CD14-positive monocyte (primary cell): Measurements from ENCODE around the gene APOBEC4. TPM values are rescaled to one million over a fixed set of nuclear protein-coding genes. Genes with fewer than 3 reads are reported as not detected.

ENCODE experiments used
- DNase-seq, 3 donors: peaks; one replicate each; pipeline ENCODE4 v3.0.0-alpha.2; 2011 to 2022
- H2AFZ ChIP-seq: 2 replicates; pipeline ENCODE4 v1.6.0; 2012; ENCODE audit warnings: mild to moderate bottlenecking, low read depth, low read length, inconsistent platforms; ENCODE audit not compliant: insufficient read depth, poor library complexity, severe bottlenecking
- H3K27ac ChIP-seq, 2 donors: 1 replicate in 1 of 2; 2 replicates in 1 of 2; pipeline ENCODE4 v1.5.1; 2012 to 2013; ENCODE audit warnings: low read length in 2 of 2, control low read depth in 1 of 2, inconsistent platforms in 1 of 2, low read depth in 1 of 2, mild to moderate bottlenecking in 1 of 2
- H3K27me3 ChIP-seq, 2 donors: one replicate each; pipeline versions ENCODE4 v1.6.0 to v1.6.1; 2011 to 2013; ENCODE audit warnings: low read length in 2 of 2; ENCODE audit not compliant: control insufficient read depth in 2 of 2, insufficient read depth in 2 of 2
- H3K36me3 ChIP-seq, 2 donors: replicated peaks in 1 of 2; 1 replicate in 1 of 2; 2 replicates in 1 of 2; pipeline versions ENCODE4 v1.5.1 to v1.6.1; 2012 to 2013; ENCODE audit warnings: low read length in 2 of 2, control low read depth in 1 of 2, inconsistent platforms in 1 of 2, mild to moderate bottlenecking in 1 of 2; ENCODE audit not compliant: insufficient read depth in 2 of 2, control insufficient read depth in 1 of 2
- H3K4me1 ChIP-seq, 2 donors: 1 replicate in 1 of 2; 2 replicates in 1 of 2; pipeline versions ENCODE4 v1.5.1 to v1.6.1; 2012 to 2013; ENCODE audit warnings: low read length in 2 of 2, control low read depth in 1 of 2, inconsistent platforms in 1 of 2, mild to moderate bottlenecking in 1 of 2, moderate library complexity in 1 of 2; ENCODE audit not compliant: insufficient read depth in 2 of 2, control insufficient read depth in 1 of 2
- H3K4me2 ChIP-seq: replicated peaks from 2 replicates; pipeline ENCODE3; 2012; ENCODE audit warnings: low read length, moderate library complexity, mild to moderate bottlenecking; ENCODE audit not compliant: poor library complexity, severe bottlenecking; ENCODE audit errors: extremely low read depth
- H3K4me3 ChIP-seq, 3 experiments: fragments of 200-600 bp in 1 of 3; sonication (generic) in 1 of 3; replicated peaks in 1 of 3; 1 replicate in 2 of 3; 2 replicates in 1 of 3; pipeline ENCODE4 v1.5.1; 2011 to 2013; ENCODE audit warnings: low read length in 3 of 3, mild to moderate bottlenecking in 3 of 3, control low read depth in 2 of 3, low read depth in 2 of 3, inconsistent platforms in 1 of 3, moderate library complexity in 1 of 3
- H3K79me2 ChIP-seq: 2 replicates; pipeline ENCODE4 v1.6.0; 2012; ENCODE audit warnings: mild to moderate bottlenecking, control low read depth, inconsistent platforms, low read length, moderate library complexity; ENCODE audit not compliant: insufficient read depth
- H3K9ac ChIP-seq: 2 replicates; pipeline ENCODE4 v1.6.0; 2017; ENCODE audit warnings: low read length, mild to moderate bottlenecking; ENCODE audit not compliant: insufficient read depth, poor library complexity, severe bottlenecking
- H3K9me3 ChIP-seq, 2 donors: replicated peaks in 1 of 2; 1 replicate in 1 of 2; 2 replicates in 1 of 2; pipeline versions ENCODE4 v1.5.1 to v1.6.1; 2012 to 2013; ENCODE audit warnings: low read length in 2 of 2, control low read depth in 1 of 2; ENCODE audit not compliant: control insufficient read depth in 1 of 2, insufficient read depth in 1 of 2
- H4K20me1 ChIP-seq: 2 replicates; pipeline ENCODE4 v1.6.0; 2012; ENCODE audit warnings: mild to moderate bottlenecking, low read length, control low read depth, moderate library complexity; ENCODE audit not compliant: insufficient read depth
- H3K27ac Mint-ChIP-seq, 7 donors: one replicate each; pipeline ENCODE4 v1.8.0; 2020; ENCODE audit warnings: mild to moderate bottlenecking in 7 of 7, mixed read lengths in 7 of 7, moderate library complexity in 6 of 7, inconsistent platforms in 2 of 7
- H3K27me3 Mint-ChIP-seq, 3 donors: one replicate each; pipeline ENCODE4 v1.8.0; 2021 to 2022; ENCODE audit warnings: low read depth in 3 of 3, mild to moderate bottlenecking in 3 of 3, mixed read lengths in 3 of 3, moderate library complexity in 3 of 3, inconsistent platforms in 1 of 3
- H3K36me3 Mint-ChIP-seq, 2 donors: one replicate each; pipeline ENCODE4 v1.8.0; 2020; ENCODE audit warnings: mixed read lengths in 2 of 2, inconsistent platforms in 1 of 2, mild to moderate bottlenecking in 1 of 2
- H3K4me1 Mint-ChIP-seq: one replicate; pipeline ENCODE4 v1.8.0; 2020; ENCODE audit warnings: mild to moderate bottlenecking, mixed read lengths
- H3K4me3 Mint-ChIP-seq, 2 donors: one replicate each; pipeline ENCODE4 v1.8.0; 2020; ENCODE audit warnings: mild to moderate bottlenecking in 2 of 2, mixed read lengths in 2 of 2, moderate library complexity in 1 of 2
- H3K9me3 Mint-ChIP-seq, 7 donors: one replicate each; pipeline ENCODE4 v1.8.0; 2020 to 2022; ENCODE audit warnings: mixed read lengths in 7 of 7, mild to moderate bottlenecking in 6 of 7, moderate library complexity in 6 of 7, inconsistent platforms in 2 of 7
- WGBS: methylation state at CpG from one replicate; pipeline ENCODE4 v1.1.5; 2013; ENCODE audit warnings: missing lambda C conversion rate; ENCODE audit not compliant: insufficient coverage; 5-methylcytosine and 5-hydroxymethylcytosine counted together
- intact Hi-C, 2 donors: fragments of 100-400 bp; cut with micrococcal nuclease; formaldehyde crosslinking; loops; one replicate each; pipeline versions ENCODE4 v1.15.0 to v1.15.1; 2023
- polyA plus RNA-seq, 3 donors: library from polyadenylated mRNA; depleted of rRNA in 1 of 3; unstranded in 2 of 3; stranded (reverse) in 1 of 3; fragments of 300-500 nt in 2 of 3; fragments of >200 nt in 1 of 3; fragmentation: Illumina TruSeq in 2 of 3; gene quantifications; 1 replicate in 2 of 3; 2 replicates in 1 of 3; pipeline ENCODE4 v1.2.3, GENCODE V29; 2012 to 2021
- TF ChIP-seq, protein P1 (sequence below): fragments of 200-600 bp; IDR thresholded peaks from one replicate; pipeline ENCODE4 v1.8.0; 2022; ENCODE audit warnings: antibody characterized with exemption, mild to moderate bottlenecking

APOBEC4 gene
- polyA plus RNA-seq, 3 donors: not detected

DNA sequence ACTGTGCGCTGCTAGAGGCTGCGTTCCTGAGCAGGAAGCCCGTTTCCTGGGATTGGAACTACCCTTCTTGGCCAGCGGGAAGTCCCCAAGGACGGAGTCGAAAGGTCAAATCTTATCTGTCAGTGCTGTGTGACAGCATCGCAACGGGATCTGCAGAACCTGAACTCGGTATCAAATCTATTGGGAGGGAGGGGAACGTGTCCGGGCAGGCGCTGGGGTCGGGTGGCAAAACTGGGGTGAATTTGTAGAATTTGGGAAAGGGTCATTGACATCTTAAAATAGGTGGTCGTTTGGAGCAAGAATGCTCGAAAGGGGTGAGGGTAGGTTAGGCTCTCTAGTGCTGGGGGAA lies 16.8 kb downstream of the APOBEC4 start:
- intact Hi-C loops: loop anchor here in 1 of 2 donors (5.0 kb wide), 1 partner anchor 164 kb away; the partner anchor contains the start of gene SMG7
- peak overlapping the region; percentile 100 for H3K4me3 Mint-ChIP-seq
- peaks cover 0 to 2% (median 0%) of the 10 kb centered on the region in 7 donors for H3K9me3 Mint-ChIP-seq
- Histone ChIP-seq H3K9ac (peak overlapping the region; percentile 97), H3K79me2 (peaks cover 44% of the 10 kb centered on the region), H3K27me3 (no peaks in the 10 kb centered on the region), H3K4me3 (peak overlapping the region; percentile 88 to 98 (median 95)), H3K27ac (peak overlapping the region; percentile 54 to 97), H3K4me2 (peak overlapping the region; percentile 97), H3K9me3 (no peaks in the 10 kb centered on the region), H4K20me1 (peaks cover 36% of the 10 kb centered on the region), H3K36me3 (peaks cover 4 to 17% of the 10 kb centered on the region in 2 donors), H2AFZ (peak overlapping the region; percentile 85), H3K4me1 (peaks cover 22 to 42% of the 10 kb centered on the region in 2 donors)
- H3K27me3 Mint-ChIP-seq: peaks cover 3 to 7% (median 5%) of the 10 kb centered on the region in 3 donors
- WGBS: 9% methylated on average over 15 of the region's 15 CpGs
- TF ChIP-seq, protein P1, sequence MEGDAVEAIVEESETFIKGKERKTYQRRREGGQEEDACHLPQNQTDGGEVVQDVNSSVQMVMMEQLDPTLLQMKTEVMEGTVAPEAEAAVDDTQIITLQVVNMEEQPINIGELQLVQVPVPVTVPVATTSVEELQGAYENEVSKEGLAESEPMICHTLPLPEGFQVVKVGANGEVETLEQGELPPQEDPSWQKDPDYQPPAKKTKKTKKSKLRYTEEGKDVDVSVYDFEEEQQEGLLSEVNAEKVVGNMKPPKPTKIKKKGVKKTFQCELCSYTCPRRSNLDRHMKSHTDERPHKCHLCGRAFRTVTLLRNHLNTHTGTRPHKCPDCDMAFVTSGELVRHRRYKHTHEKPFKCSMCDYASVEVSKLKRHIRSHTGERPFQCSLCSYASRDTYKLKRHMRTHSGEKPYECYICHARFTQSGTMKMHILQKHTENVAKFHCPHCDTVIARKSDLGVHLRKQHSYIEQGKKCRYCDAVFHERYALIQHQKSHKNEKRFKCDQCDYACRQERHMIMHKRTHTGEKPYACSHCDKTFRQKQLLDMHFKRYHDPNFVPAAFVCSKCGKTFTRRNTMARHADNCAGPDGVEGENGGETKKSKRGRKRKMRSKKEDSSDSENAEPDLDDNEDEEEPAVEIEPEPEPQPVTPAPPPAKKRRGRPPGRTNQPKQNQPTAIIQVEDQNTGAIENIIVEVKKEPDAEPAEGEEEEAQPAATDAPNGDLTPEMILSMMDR: no peak
- H3K4me1 Mint-ChIP-seq: peaks cover 33% of the 10 kb centered on the region
- H3K36me3 Mint-ChIP-seq: peaks cover 5 to 17% of the 10 kb centered on the region in 2 donors
- DNase-seq: peak; percentile 47 to 84 (median 54)
- H3K27ac Mint-ChIP-seq: peak overlapping the region; percentile 91 to 100 (median 100)

DNA sequence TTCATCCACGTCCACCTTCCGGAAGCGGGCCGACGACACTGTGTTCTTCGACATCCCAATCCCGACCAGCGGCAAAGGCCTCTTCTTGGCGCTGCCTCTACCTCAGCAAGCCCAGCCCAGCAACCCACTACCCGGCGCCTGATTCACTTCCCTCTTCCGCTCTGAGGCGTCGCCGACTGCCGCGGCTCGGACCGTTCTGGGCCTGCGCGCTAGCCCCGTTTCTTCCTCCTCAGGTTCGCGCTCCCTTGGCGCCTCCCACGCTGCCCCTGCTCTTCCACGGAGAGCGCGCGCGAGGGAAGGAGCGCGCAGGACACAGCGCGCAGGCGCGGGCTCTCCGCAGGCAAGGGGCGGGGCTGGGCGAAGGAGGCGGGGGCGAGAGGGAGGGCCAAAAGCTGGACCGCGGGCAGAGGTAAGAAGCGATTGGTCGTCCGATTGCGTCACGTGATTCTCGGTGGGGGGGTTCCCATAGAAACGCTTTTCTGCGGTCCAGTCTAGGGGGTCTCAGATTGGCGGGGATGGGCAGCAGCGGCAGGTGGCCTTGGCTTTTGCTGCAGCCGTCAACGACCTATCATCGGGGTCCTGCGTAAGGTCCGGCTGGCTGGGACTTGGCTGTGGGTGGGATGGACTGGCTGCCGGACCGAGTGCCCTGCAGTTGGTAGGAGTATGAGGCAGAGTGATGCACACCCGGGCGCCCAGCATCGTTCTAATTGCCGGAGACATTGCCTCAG lies 17.3 kb downstream of the APOBEC4 start, which contains the start of gene ARPC5:
TSS of gene ARPC5 (minus strand) at position 178 of the 728 bp plus-strand sequence. CDS start at position 54, 124 bp downstream.
- H3K27ac Mint-ChIP-seq: peak within 1 kb of the TSS; percentile 97 to 100 (median 100)
- DNase-seq: peak; percentile 98 to 99 (median 98)
- Histone ChIP-seq H3K4me1 (peaks cover 26 to 48% of the 10 kb centered on the region in 2 donors), H3K9ac (peak within 1 kb of the TSS; percentile 97), H4K20me1 (peaks cover 41% of the 10 kb centered on the region), H3K79me2 (peaks cover 49% of the 10 kb centered on the region), H3K4me3 (peak within 1 kb of the TSS; percentile 88 to 98 (median 95)), H3K36me3 (peaks cover 6 to 22% of the 10 kb centered on the region in 2 donors), H3K9me3 (no peaks in the 10 kb centered on the region), H3K27ac (peak within 1 kb of the TSS; percentile 91 to 97), H2AFZ (peak within 1 kb of the TSS; percentile 85), H3K27me3 (no peaks in the 10 kb centered on the region), H3K4me2 (peak within 1 kb of the TSS; percentile 97)
- peaks cover 0 to 2% (median 0%) of the 10 kb centered on the region in 7 donors for H3K9me3 Mint-ChIP-seq
- peak within 1 kb of the TSS; percentile 100 for H3K4me3 Mint-ChIP-seq
- intact Hi-C loops: loop anchor here in 1 of 2 donors (5.0 kb wide), 1 partner anchor 163 kb away; the partner anchor contains the start of gene SMG7
- H3K27me3 Mint-ChIP-seq: peaks cover 3 to 7% (median 5%) of the 10 kb centered on the region in 3 donors
- peaks cover 8 to 23% of the 10 kb centered on the region in 2 donors for H3K36me3 Mint-ChIP-seq
- WGBS: under 1% methylated on average over 65 of the region's 65 CpGs
- TF ChIP-seq, protein P1: no peak
- H3K4me1 Mint-ChIP-seq: peaks cover 35% of the 10 kb centered on the region
